Thymus (tissue), 11 donors: ENCODE measurements around the gene TNFRSF1B. TPM values are rescaled to one million over a fixed set of nuclear protein-coding genes. Genes with fewer than 3 reads are reported as not detected.

ENCODE experiments used
- DNase-seq, 9 donors: peaks; one replicate each; pipeline ENCODE4 v3.0.0-alpha.2; 2013; ENCODE audit warnings: low spot score in 9 of 9, low read depth in 6 of 9, missing footprints in 1 of 9
- H3K27ac ChIP-seq, 2 donors: one replicate each; pipeline ENCODE4 v1.5.1; 2013; ENCODE audit warnings: control low read depth in 1 of 2, low read depth in 1 of 2, low read length in 1 of 2, mild to moderate bottlenecking in 1 of 2, moderate library complexity in 1 of 2
- H3K27me3 ChIP-seq, 2 donors: one replicate each; pipeline ENCODE4 v1.5.1; 2013; ENCODE audit warnings: low read length in 1 of 2; ENCODE audit not compliant: control insufficient read depth in 2 of 2, insufficient read depth in 1 of 2
- H3K36me3 ChIP-seq, 2 donors: one replicate each; pipeline ENCODE4 v1.5.1; 2013; ENCODE audit warnings: low read length in 1 of 2, mild to moderate bottlenecking in 1 of 2, moderate library complexity in 1 of 2; ENCODE audit not compliant: control insufficient read depth in 2 of 2, insufficient read depth in 2 of 2
- H3K4me1 ChIP-seq, 2 donors: one replicate each; pipeline ENCODE4 v1.5.1; 2013; ENCODE audit warnings: low read length in 2 of 2; ENCODE audit not compliant: control insufficient read depth in 2 of 2, insufficient read depth in 2 of 2
- H3K4me3 ChIP-seq, 2 donors: one replicate each; pipeline ENCODE4 v1.5.1; 2013; ENCODE audit warnings: low read length in 2 of 2, control low read depth in 1 of 2, mild to moderate bottlenecking in 1 of 2
- H3K9me3 ChIP-seq, 2 donors: one replicate each; pipeline ENCODE4 v1.5.1; 2013; ENCODE audit warnings: low read length in 1 of 2, mild to moderate bottlenecking in 1 of 2; ENCODE audit not compliant: control insufficient read depth in 2 of 2, insufficient read depth in 1 of 2
- WGBS: extraction: QIAGEN DNeasy Blood & Tissue Kit; methylation state at CpG from one replicate; pipeline ENCODE4 v1.1.7; 2013; 5-methylcytosine and 5-hydroxymethylcytosine counted together
- polyA plus RNA-seq: library from polyadenylated mRNA; stranded (reverse); fragments of 200-250 nt; gene quantifications from one replicate; pipeline ENCODE4 v1.2.3, GENCODE V29; 2013
- total RNA-seq: library from RNA; stranded (reverse); fragments of 120-200 nt; gene quantifications from one replicate; pipeline ENCODE4 v1.2.4, GENCODE V29; 2013
- donor health status: healthy.

Gene TNFRSF1B
- total and polyA plus RNA-seq, 2 donors, result 19.1 to 35.4 TPM

- Histone ChIP-seq H3K27me3 (no peaks in the 10 kb centered on the region), H3K4me1 (no peaks in the 10 kb centered on the region), H3K4me3 (no peak overlapping the region), H3K9me3 (no peaks in the 10 kb centered on the region), H3K27ac (no peak overlapping the region), H3K36me3 (peaks cover 35 to 41% of the 10 kb centered on the region in 2 donors)
- 95% methylated on average over 6 of the region's 6 CpGs for WGBS
- DNase-seq, result no peak
Observed at GRCh38 chr1:12249748-12250147, 83.0 kb downstream of the TNFRSF1B start.

DNA sequence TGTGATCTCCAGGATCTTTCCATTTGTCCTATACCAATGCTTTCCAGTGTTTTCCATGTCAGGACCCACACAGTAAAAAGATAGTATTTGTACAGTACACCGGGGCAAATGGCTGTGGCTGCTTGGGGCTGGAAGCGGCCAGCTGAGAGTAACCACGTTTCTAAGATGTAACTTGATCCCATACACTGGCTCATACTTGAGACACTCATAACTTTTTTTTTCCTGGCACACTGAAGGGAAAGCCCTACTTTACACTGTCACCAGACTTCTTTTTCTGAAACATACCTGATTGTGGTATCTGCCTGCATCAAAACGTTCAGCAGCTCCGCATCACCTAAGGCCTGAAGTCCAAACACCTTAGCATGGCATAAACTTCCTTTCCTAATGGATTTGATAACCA, 84.7 kb downstream of the TNFRSF1B start:
- DNase-seq, result no peak
- Histone ChIP-seq H3K4me1 (no peaks in the 10 kb centered on the region), H3K27ac (no peak overlapping the region), H3K27me3 (no peaks in the 10 kb centered on the region), H3K4me3 (no peak overlapping the region), H3K9me3 (no peaks in the 10 kb centered on the region), H3K36me3 (peaks cover 33 to 40% of the 10 kb centered on the region in 2 donors)
- WGBS, result 93% methylated on average over 5 of the region's 5 CpGs

DNA sequence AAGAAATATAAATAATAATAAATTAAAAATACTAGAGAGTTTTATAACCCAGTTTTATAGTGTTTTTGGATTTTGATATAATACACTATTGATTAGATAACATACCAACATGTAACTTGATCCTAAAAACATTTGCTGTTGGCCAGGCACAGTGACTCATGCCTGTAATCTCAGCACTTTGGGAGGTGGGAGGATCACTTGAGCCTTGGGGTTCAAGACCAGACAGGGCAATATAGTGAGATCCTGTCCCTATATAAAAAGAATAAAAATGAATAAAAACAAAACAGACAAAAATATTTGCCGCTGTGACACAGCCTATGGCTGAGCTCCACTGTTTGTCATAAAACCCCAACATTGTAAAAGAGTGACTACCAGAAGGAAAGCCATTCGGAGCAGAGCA, 89.1 kb downstream of the TNFRSF1B start:
- no peaks in the 10 kb centered on the region for H3K4me1 ChIP-seq
- peaks cover 51 to 53% of the 10 kb centered on the region in 2 donors for H3K36me3 ChIP-seq
- H3K9me3 ChIP-seq, result no peaks in the 10 kb centered on the region
- H3K27ac ChIP-seq, result no peak overlapping the region
- H3K27me3 ChIP-seq, result no peaks in the 10 kb centered on the region
- no peak for DNase-seq
- 98% methylated on average over 2 of the region's 2 CpGs for WGBS
- no peak overlapping the region for H3K4me3 ChIP-seq

GRCh38 chr1:12258272-12258671, 91.5 kb downstream of the TNFRSF1B start:
- Histone ChIP-seq H3K36me3 (peaks cover 56 to 63% of the 10 kb centered on the region in 2 donors), H3K4me1 (no peaks in the 10 kb centered on the region), H3K27me3 (no peaks in the 10 kb centered on the region), H3K27ac (no peak overlapping the region), H3K9me3 (no peaks in the 10 kb centered on the region), H3K4me3 (no peak overlapping the region)
- WGBS, result 97% methylated on average over 7 of the region's 7 CpGs
- no peak for DNase-seq

Other genes with a start within 250 kb of the TNFRSF1B start
- 26.6 TPM for gene KIAA2013, start 240.6 kb upstream of the TNFRSF1B start, total RNA-seq
- gene KIAA2013, start 240.6 kb upstream of the TNFRSF1B start, polyA plus RNA-seq, result 24.8 TPM
- 12.8 TPM for gene PLOD1, start 232.3 kb upstream of the TNFRSF1B start, total RNA-seq
- gene PLOD1, start 232.3 kb upstream of the TNFRSF1B start, polyA plus RNA-seq, result 13.7 TPM
- gene MFN2, start 186.5 kb upstream of the TNFRSF1B start, total RNA-seq, result 25.9 TPM
- 27.8 TPM for gene MFN2, start 186.5 kb upstream of the TNFRSF1B start, polyA plus RNA-seq
- 25.3 TPM for gene MIIP, start 147.5 kb upstream of the TNFRSF1B start, total RNA-seq
- gene MIIP, start 147.5 kb upstream of the TNFRSF1B start, polyA plus RNA-seq, result 44.9 TPM
- 0.94 TPM for gene TNFRSF8, start 103.7 kb upstream of the TNFRSF1B start, total RNA-seq
- 3.3 TPM for gene TNFRSF8, start 103.7 kb upstream of the TNFRSF1B start, polyA plus RNA-seq
- gene VPS13D, start 63.0 kb downstream of the TNFRSF1B start, total RNA-seq, result 10.2 TPM
- 21.7 TPM for gene VPS13D, start 63.0 kb downstream of the TNFRSF1B start, polyA plus RNA-seq